HG03103 (cell line): ENCODE data around the gene SLC26A1.
"Not testable (repeated sequence)": the region's sequence is repeated elsewhere in the genome, so short reads cannot be mapped to it uniquely, and the experiment has no call there.

Source experiments
- ATAC-seq: cut with Tn5 transposase; IDR thresholded peaks from one replicate; pipeline ENCODE4 v1.9.1; 2021; ENCODE audit warnings: low read depth; ENCODE audit not compliant: unreplicated experiment

The SLC26A1 gene

GRCh38 chr4:1000686-1001260 is 7.6 kb upstream of the SLC26A1 start:
- no peak for ATAC-seq

- ATAC-seq = no peak
Observed at GRCh38 chr4:999882-1000425, 6.8 kb upstream of the SLC26A1 start.

GRCh38 chr4:999240-999863 is 6.1 kb upstream of the SLC26A1 start:
- ATAC-seq = not testable (repeated sequence)

- ATAC-seq = no peak
Observed at GRCh38 chr4:998096-998691, 5.0 kb upstream of the SLC26A1 start.

- no peak for ATAC-seq
Observed at GRCh38 chr4:997375-998071, 4.3 kb upstream of the SLC26A1 start.

GRCh38 chr4:996997-997374 is 3.8 kb upstream of the SLC26A1 start:
- ATAC-seq = no peak

GRCh38 chr4:996030-996996 is 3.1 kb upstream of the SLC26A1 start:
- ATAC-seq = no peak

GRCh38 chr4:995311-996026 is 2.3 kb upstream of the SLC26A1 start:
- ATAC-seq = no peak

GRCh38 chr4:992297-993110 is 700 bp downstream of the SLC26A1 start:
- ATAC-seq = no peak

- no peak for ATAC-seq
Observed at GRCh38 chr4:991451-992296, 1.5 kb downstream of the SLC26A1 start.

GRCh38 chr4:990746-991367 is 2.3 kb downstream of the SLC26A1 start:
- ATAC-seq = no peak

GRCh38 chr4:989722-990471 is 3.3 kb downstream of the SLC26A1 start:
- ATAC-seq = no peak

- ATAC-seq = no peak
Observed at GRCh38 chr4:988726-989721, 4.2 kb downstream of the SLC26A1 start.

GRCh38 chr4:987624-988513 is 5.3 kb downstream of the SLC26A1 start:
- no peak for ATAC-seq
